GM12878 (cell line): Measurements from ENCODE around the gene CREBBP. TPM values are rescaled to one million over a fixed set of nuclear protein-coding genes. Genes with fewer than 3 reads are reported as not detected.

Experiments
- CHD1 ChIP-seq: IDR thresholded peaks from 2 replicates; pipeline ENCODE4 v1.6.1; 2012; ENCODE audit warnings: low read depth, low read length, improper control_type of control experiment
- E4F1 ChIP-seq: fragments of 450-650 bp; IDR thresholded peaks from 2 replicates; pipeline ENCODE4 v1.6.1; 2018; ENCODE audit warnings: borderline replicate concordance, mild to moderate bottlenecking; ENCODE audit not compliant: partially characterized antibody
- HSF1 ChIP-seq: fragments of 150-350 bp; IDR thresholded peaks from 2 replicates; pipeline ENCODE4 v1.6.1; 2014; ENCODE audit warnings: mild to moderate bottlenecking, low read depth, low read length
- IKZF2 ChIP-seq, 2 experiments: fragments of 450-650 bp; IDR thresholded peaks; 2 replicates each; pipeline ENCODE4 v1.6.1; 2017; ENCODE audit warnings: mild to moderate bottlenecking in 2 of 2, moderate library complexity in 2 of 2
- MTA2 ChIP-seq: fragments of 450-650 bp; IDR thresholded peaks from 2 replicates; pipeline ENCODE4 v1.6.1; 2016; ENCODE audit warnings: low read depth, mild to moderate bottlenecking, moderate library complexity
- NFYA ChIP-seq: IDR thresholded peaks from 2 replicates; pipeline ENCODE4 v1.6.1; 2011; ENCODE audit warnings: low read depth, mild to moderate bottlenecking, low read length, improper control_type of control experiment, borderline replicate concordance
- NKRF ChIP-seq: fragments of 450-650 bp; conservative IDR thresholded peaks from 2 replicates; pipeline ENCODE4 v1.6.1; 2017; ENCODE audit warnings: mild to moderate bottlenecking, moderate library complexity
- RUNX3 ChIP-seq: IDR thresholded peaks from 2 replicates; pipeline ENCODE4 v1.6.1; 2012; ENCODE audit warnings: low read length, inconsistent platforms
- TCF3 ChIP-seq: IDR thresholded peaks from 2 replicates; pipeline ENCODE4 v1.6.1; 2012; ENCODE audit warnings: low read depth, mild to moderate bottlenecking, low read length, borderline replicate concordance; ENCODE audit not compliant: insufficient read depth
- polyA plus RNA-seq, 11 experiments: library from polyadenylated mRNA; depleted of rRNA in 4 of 11; unstranded in 6 of 11; stranded (reverse) in 5 of 11; fragments of >200 nt; fragmentation: Nextera tagmentation in 4 of 11; fragmentation: Illumina TruSeq in 1 of 11; extraction: Ambion mirVana in 4 of 11; extraction: Trizol in 1 of 11; gene quantifications; 1 replicate in 1 of 11; 2 replicates in 10 of 11; pipeline versions ENCODE4 v1.2.1 to v1.2.3, GENCODE V29; 2011 to 2016; ENCODE audit warnings: inconsistent platforms in 2 of 11, missing spikeins in 2 of 11, low read depth in 1 of 11
- total RNA-seq, 4 experiments: library from RNA; depleted of rRNA in 3 of 4; stranded (reverse); fragments of >200 nt in 3 of 4; fragmentation: Illumina TruSeq in 1 of 4; extraction: Trizol in 1 of 4; gene quantifications; 2 replicates each; pipeline versions ENCODE4 v1.2.1 to v1.2.3, GENCODE V29; 2013 to 2021

The CREBBP gene
- total and polyA plus RNA-seq, 10 of the 15 experiments (the other 5 are each of a cell fraction or from before 2014, with no cell fraction given), result 3.4 to 32.7 (median 7.9) TPM

- no peak for TF ChIP-seq E4F1
- TF ChIP-seq NFYA, result no peak
- TF ChIP-seq CHD1, result no peak
- TF ChIP-seq RUNX3, result no peak
- no peak for TF ChIP-seq HSF1
- no peak for TF ChIP-seq TCF3
- no peak for TF ChIP-seq IKZF2 (IDR thresholded peaks at IDR 0.05)
- no peak for TF ChIP-seq NKRF
- TF ChIP-seq MTA2, result no peak
These were observed 97.9 kb downstream of the CREBBP start (continued) for GRCh38 chr16:3782566-3782965.
